ENCODE data around the gene SMCO4.

GRCh38 chr11:93487032-93487483, 56.1 kb downstream of the SMCO4 start:
- TF ChIP-seq POLR2AphosphoS5 (IDR thresholded peaks at IDR 0.05; ENCODE audit: insufficient read depth in 1 of 2, low read depth in 1 of 2) (no peak), CTCF (IDR thresholded peaks at IDR 0.05) (no peak), POLR2A (IDR thresholded peaks at IDR 0.05) (no peak)
